Glomerular visceral epithelial cell (primary cell): Measurements from ENCODE around the gene ECE1.
"Not testable (repeated sequence)": the region's sequence is repeated elsewhere in the genome, so short reads cannot be mapped to it uniquely, and the experiment has no call there.

Experiments used
- DNase-seq: peaks from one replicate; pipeline ENCODE4 v3.0.0-alpha.2; 2016; ENCODE audit errors: extremely low spot score

Gene ECE1

DNA sequence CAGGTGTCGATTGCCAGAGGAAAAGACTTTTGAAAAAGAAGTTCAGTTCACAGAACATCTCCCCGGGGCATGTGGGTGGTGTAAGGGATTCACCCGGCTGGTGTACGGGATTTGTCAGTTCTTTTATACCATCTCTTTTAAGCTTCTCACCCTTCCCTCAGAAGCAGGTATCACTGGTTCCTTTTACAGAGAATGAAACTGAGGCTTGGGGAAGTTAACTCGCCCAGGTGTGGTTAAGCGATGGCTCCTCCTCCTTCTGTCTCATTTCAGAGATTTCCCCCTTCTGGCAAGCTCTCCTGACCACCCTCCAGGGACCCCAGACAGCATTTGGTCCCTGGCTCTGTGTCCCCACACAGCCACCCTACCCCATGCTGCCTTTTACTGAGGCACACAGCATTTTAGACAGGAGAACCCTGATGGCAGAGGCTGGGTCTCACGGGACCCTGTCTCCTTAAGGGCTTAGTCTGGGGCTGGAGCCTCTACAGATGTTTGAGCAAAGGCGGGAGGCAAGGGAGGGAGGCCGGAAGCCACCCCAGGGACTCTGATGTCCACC, 2.8 kb upstream of the ECE1 start:
- DNase-seq, result no peak

DNA sequence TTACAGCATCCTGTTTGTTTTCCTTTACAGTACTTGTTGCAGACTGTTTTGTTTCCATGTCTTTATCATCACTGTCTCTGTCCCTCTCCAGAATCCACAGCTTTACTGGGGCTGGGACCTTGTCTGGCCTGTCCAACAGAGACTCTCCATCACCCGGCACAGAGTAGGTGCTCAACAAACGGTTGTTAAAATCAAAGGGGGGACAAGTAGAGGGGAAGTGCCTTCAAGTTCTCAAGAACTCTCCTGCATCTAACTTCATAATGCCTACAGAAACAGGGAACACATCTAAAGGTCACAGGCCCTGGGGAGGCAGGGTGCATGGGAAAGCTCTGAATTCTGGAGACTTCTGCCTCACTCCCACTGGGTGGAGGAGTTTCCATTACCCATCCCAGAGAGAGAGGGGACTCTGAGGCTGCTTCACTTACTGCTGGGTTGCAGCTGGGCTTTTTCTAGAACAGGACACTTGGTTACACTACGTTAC, 2.3 kb upstream of the ECE1 start:
- no peak for DNase-seq

DNA sequence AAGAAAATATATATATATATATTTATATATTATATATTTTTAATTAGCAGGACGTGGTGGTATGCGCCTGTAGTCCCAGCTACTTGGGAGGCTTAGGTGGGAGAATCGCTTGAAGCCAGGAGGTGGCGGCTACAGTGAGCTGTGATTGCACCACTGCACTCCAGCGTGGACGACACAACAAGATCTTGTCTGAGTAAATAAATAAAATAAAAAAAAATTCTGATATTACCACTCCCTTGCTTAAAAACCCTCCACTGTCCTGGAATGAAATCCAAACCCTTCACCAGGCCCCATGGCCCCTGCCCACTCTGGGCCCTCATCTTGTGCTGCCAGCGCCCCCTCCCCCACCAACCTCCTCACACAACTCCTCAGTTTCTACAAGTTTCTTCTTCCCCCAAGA, 1.7 kb upstream of the ECE1 start:
- DNase-seq, result no peak

- no peak for DNase-seq
Measured at GRCh38 chr1:21291184-21291583, 921 bp upstream of the ECE1 start.

- no peak for DNase-seq
Measured at GRCh38 chr1:21290546-21290944, 282 bp upstream of the ECE1 start.

DNA sequence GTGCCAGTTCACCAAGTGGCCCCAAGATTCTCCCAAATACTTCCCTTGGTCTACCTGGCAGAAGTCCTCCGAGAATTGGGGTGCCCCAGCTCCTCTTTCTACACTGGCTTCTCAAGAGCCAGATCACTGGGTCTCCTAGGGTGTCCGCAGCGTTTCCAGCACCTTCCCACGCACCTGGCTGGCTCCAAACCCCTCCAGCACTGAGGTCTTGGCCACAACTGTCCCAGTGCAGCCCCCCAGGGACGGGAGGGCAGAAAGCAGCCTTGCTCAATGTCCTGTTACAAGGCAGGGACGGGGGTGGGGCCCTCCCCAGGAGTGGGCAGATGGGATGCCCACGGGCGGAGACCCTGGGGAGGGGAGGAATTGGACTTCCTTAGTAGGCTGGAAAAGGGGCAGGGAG, 1.1 kb downstream of the ECE1 start:
- no peak for DNase-seq

GRCh38 chr1:21287905-21288514, 2.3 kb downstream of the ECE1 start:
- DNase-seq, result no peak

DNA sequence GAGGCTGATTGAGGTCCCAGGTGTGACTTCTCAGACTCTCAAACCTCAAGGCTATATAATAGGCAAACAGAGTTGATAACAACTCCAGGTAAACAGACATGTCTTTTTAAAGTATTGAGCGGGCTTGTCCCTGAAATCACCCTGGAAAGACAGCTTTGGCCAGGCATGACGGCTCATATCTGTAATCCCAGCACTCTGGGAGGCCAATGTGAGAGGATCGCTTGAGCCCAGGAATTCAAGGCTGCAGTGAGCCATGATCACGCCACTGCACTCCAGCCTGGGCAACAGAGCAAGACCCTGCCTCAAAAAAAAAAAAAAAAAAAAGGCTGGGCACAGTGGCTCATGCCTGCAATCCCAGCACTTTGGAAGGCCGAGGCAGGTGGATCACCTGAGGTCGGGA, 4.9 kb downstream of the ECE1 start:
- not testable (repeated sequence) for DNase-seq

DNA sequence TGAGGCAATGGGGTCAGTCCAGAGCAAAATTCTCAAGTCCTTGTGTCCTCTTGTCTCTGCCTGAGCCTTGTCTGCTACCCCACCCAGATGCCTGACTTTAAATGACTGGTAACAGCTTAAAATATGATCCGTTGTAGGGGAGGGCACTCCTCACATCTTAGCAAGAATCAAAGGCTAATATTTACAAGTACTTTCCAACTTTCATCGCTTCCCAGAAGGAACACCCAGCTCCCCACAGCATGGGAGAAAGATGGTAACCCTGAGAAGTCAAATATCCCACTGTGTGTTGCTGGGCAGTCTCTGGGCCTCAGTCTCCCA, 5.2 kb downstream of the ECE1 start:
- no peak for DNase-seq

DNA sequence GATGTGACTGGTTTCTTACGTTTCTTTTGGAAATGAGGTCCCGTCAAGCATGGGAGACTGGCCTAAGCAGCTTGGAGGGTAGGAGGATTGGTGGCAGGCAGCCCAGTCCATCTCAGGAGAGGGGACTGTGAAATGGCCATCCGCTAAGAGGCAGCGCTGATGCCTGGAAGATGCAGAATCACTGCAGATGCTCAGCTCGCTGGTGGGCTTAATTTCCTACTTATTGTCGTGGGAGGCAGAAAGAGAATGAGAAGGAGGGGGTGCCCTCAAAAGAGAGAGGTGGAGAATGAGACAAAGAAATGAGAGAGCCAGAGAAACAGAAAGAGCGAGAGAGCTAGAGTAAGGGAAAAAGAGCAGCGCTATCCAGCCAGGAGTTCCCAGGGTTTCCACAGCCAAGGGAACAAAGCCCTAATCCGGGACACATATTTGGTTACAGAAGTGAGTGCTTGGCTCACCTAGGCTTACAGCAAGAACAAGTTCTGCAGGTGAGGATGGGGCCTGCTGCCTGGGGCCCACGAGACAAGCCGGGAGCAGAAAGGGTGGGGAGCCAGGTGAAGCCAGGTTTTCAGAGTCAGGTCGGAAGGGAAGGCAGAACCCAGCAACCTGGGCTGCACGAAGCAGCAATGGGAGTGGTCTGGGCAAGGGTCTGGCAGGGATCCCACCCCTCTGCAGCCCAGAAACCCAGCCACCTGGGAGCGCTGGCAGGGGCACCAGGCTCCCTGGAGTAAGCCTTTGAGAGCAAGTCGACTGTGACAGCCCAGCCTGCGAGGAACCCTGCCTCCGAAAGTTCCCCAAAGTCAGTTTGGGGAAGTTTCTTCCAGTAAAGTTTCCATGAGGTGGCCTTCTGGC, 5.8 kb downstream of the ECE1 start:
- no peak for DNase-seq

GRCh38 chr1:21283524-21283923, 6.7 kb downstream of the ECE1 start:
- no peak for DNase-seq

- not testable (repeated sequence) for DNase-seq
Measured at GRCh38 chr1:21282020-21282419, 8.2 kb downstream of the ECE1 start.

- no peak for DNase-seq
Measured at GRCh38 chr1:21280482-21280881, 9.8 kb downstream of the ECE1 start.

- no peak for DNase-seq
Measured at GRCh38 chr1:21280011-21280471, 10.2 kb downstream of the ECE1 start.

- DNase-seq, result no peak
Measured at GRCh38 chr1:21278860-21279845, 11.1 kb downstream of the ECE1 start.

- no peak for DNase-seq
Measured at GRCh38 chr1:21278208-21278859, 11.9 kb downstream of the ECE1 start.

- DNase-seq, result no peak
Measured at GRCh38 chr1:21277180-21277579, 13.1 kb downstream of the ECE1 start.

DNA sequence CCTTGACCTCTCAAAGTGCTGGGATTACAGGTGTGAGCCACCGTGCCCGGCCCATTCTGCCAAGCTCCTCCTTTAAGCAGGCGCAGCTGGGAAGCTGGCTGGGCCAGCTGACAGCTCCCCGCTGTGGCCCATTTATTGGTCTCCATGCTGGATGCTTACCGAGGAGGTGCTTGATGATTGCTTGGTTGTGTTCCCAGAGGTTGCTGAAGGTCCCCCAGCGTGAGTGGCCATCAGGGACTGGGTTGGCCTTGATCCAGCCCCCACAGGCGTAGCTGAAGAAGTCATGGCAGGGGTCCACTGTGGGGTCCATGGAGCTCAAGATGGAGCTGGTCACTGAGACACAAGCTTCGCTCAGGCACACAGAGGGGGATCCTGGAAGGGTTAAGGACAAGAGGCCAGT, 17.7 kb downstream of the ECE1 start:
- DNase-seq, result no peak

GRCh38 chr1:21271550-21271949, 18.7 kb downstream of the ECE1 start:
- no peak for DNase-seq

GRCh38 chr1:21270086-21270689, 20.1 kb downstream of the ECE1 start:
- peak; percentile 53 for DNase-seq
